ENCODE data around the gene PIN1. TPM values are rescaled to one million over a fixed set of nuclear protein-coding genes. Genes with fewer than 3 reads are reported as not detected.

The PIN1 gene
- total and polyA plus RNA-seq, 2 of the 13 experiments (the other 11 are each of a cell fraction or from before 2014, with no cell fraction given) = 31.9 to 72.0 TPM

- no peak for TF ChIP-seq FOSL2 (CRISPR knock-in tag; IDR thresholded peaks at IDR 0.05)
- TF ChIP-seq HDAC6 (IDR thresholded peaks at IDR 0.05; ENCODE audit: low read depth, low read length) = no peak
- TF ChIP-seq ADNP (CRISPR knock-in tag; IDR thresholded peaks at IDR 0.05) = no peak
- TF ChIP-seq MED1 (CRISPR knock-in tag; IDR thresholded peaks at IDR 0.05) = no peak; the same call in 1 of the 2 replicates
- TF ChIP-seq MTERF4 (CRISPR knock-in tag; IDR thresholded peaks at IDR 0.05) = no peak
- no peak for TF ChIP-seq ATF7 (IDR thresholded peaks at IDR 0.05)
- no peak for TF ChIP-seq ATF7 (CRISPR knock-in tag; IDR thresholded peaks at IDR 0.05)
- TF ChIP-seq ZNF34 (CRISPR knock-in tag; IDR thresholded peaks at IDR 0.05; ENCODE audit: borderline replicate concordance) = peak; percentile 83; the same call in 1 of the 2 replicates
- TF ChIP-seq ZNF879 (CRISPR knock-in tag; IDR thresholded peaks at IDR 0.05) = no peak
- TF ChIP-seq RBM22 (optimal IDR thresholded peaks at IDR 0.05; ENCODE audit: low read length) = peak; percentile 100
- no peak for TF ChIP-seq ZNF737 (CRISPR knock-in tag; IDR thresholded peaks at IDR 0.05; ENCODE audit: borderline replicate concordance)
- TF ChIP-seq NFYC (CRISPR knock-in tag; IDR thresholded peaks at IDR 0.05) = peak; percentile 97
- no peak for TF ChIP-seq CENPX (CRISPR knock-in tag; IDR thresholded peaks at IDR 0.05)
- no peak for TF ChIP-seq ZNF772 (CRISPR knock-in tag; IDR thresholded peaks at IDR 0.05)
- no peak for TF ChIP-seq ZNF704 (CRISPR knock-in tag; IDR thresholded peaks at IDR 0.05; ENCODE audit: borderline replicate concordance)
- TF ChIP-seq ZNF331 (CRISPR knock-in tag; IDR thresholded peaks at IDR 0.05) = no peak
- no peak for TF ChIP-seq U2AF1 (optimal IDR thresholded peaks at IDR 0.05; ENCODE audit: low read depth, low read length)
- TF ChIP-seq ZNF292 (CRISPR knock-in tag; IDR thresholded peaks at IDR 0.05; ENCODE audit: borderline replicate concordance, low read depth) = no peak
- no peak for TF ChIP-seq PRDM15 (CRISPR knock-in tag; IDR thresholded peaks at IDR 0.05)
- no peak for TF ChIP-seq KLF9 (CRISPR knock-in tag; IDR thresholded peaks at IDR 0.05; ENCODE audit: low read depth)
- no peak for TF ChIP-seq MIER3 (CRISPR knock-in tag; IDR thresholded peaks at IDR 0.05; ENCODE audit: borderline replicate concordance)
- no peak for TF ChIP-seq ZC3H13 (CRISPR knock-in tag; IDR thresholded peaks at IDR 0.05)
- no peak for TF ChIP-seq ZNF770 (CRISPR knock-in tag; IDR thresholded peaks at IDR 0.05)
These were observed at the start of gene PIN1 (continued) for GRCh38 chr19:9834726-9835506.
